B cell (primary cell): ENCODE measurements around the gene P3R3URF.

ENCODE experiments used
- CTCF ChIP-seq: fragments of 200-600 bp; IDR thresholded peaks from one replicate; pipeline ENCODE4 v1.8.0; 2022; ENCODE audit warnings: antibody characterized with exemption, mild to moderate bottlenecking
- EZH2 ChIP-seq: IDR thresholded peaks from 2 replicates; pipeline ENCODE4 v1.6.1; 2012; ENCODE audit warnings: borderline replicate concordance, low read depth, mild to moderate bottlenecking, moderate library complexity, low read length; ENCODE audit not compliant: insufficient read depth, poor library complexity, severe bottlenecking

DNA sequence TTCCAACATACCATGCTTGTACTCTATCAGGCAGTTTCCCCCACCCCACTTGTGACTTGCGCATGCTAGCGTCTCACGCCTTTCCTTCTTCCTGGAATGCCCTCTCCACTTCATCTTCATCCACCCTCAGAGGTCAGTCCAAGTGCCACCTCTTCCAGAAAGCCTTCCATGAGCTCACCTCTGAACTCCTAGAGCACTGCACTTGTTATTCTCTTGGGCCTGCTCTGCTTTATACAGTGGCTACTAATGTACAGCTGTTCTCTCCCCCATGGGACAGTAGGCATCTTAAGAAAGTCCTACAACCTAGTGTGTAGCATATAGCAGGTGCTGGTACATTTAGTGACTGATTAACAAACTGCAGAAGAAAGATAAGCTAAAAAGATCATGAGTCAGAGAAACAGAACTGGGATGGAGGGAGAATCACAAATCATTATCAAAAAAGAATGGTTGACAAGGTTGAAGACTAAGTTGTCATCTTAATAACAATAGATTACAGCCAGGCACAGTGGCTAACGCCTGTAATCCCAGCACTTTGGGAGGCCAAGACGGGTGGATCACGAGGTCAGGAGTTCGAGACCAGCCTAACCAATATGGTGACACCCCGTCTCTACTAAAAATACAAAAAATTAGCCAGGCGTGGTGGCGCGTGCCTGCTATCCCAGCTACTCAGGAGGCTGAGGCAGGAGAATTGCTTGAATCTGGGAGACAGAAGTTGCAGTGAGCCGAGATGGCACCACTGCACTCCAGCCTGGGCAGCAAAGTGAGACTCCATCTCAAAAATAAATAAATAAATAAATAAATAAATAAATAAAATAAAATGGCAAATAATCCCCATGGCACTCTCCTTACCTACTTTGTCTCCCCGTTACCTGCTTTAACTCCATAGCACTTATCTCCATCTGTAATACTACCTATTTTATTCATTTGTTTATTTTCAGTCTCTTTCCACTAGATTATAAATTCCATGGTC, 17.7 kb downstream of the P3R3URF start:
- TF ChIP-seq CTCF (no peak), EZH2 (no peak)
